ENCODE results near the gene RASSF5. TPM values are rescaled to one million over a fixed set of nuclear protein-coding genes. Genes with fewer than 3 reads are reported as not detected.

RASSF5 gene
- total RNA-seq, 1 experiment from 2014 or later = 0.75 TPM

DNA sequence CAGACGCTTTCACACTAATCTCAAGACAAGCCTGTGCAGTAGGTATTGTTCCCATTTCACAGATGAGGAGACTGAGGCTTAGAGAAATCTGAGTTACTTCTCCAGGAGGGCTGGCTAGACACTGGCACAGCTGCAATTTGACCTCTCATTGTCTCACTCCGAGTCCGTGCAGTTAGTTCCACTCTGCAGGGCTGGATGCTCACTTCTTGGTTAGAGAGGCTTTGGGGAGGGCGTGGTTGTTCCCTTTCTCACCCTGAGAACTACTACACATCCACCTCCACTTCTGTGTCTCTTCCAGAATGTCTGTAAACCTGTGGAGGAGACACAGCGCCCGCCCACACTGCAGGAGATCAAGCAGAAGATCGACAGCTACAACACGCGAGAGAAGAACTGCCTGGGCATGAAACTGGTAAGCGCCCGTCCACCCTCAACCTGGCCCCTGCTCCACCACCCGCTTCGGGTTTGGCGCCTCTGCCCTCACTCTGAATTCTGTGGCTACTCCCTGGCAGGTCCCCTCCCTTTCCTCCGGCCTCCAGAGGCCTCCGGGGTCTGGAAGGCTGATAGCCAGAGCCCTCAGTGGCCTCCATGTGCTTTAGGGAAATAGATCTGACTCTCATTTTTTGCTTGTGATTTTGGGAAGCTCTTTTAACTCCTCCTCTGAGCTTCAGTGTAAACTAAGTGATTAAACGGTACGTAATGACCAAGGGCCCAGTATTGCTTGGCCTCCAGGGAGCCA lies 75.8 kb downstream of the RASSF5 start:
- Histone ChIP-seq H3K4me1 (ENCODE audit: insufficient read depth, low read length, poor library complexity, severe bottlenecking) (no peaks in the 10 kb centered on the region), H3K4me3 (ENCODE audit: low read depth, low read length, poor library complexity, severe bottlenecking) (no peak overlapping the region), H3K27ac (ENCODE audit: low read depth, low read length, poor library complexity, severe bottlenecking) (no peak overlapping the region), H3K9me3 (ENCODE audit: low read depth, low read length, poor library complexity, severe bottlenecking) (no peaks in the 10 kb centered on the region), H3K27me3 (replicated peaks; ENCODE audit: insufficient read depth, low read depth, low read length, poor library complexity) (no peaks in the 10 kb centered on the region), H3K36me3 (ENCODE audit: insufficient read depth, low read length, poor library complexity, severe bottlenecking) (no peaks in the 10 kb centered on the region)
- ChIA-PET POLR2A (ENCODE audit: low non-redundant PET) (no interaction called here), CTCF (interaction anchor here (0.9 to 1.7 kb wide), 5 partner anchors 38 to 104 kb away, joined by 3 to 25 read pairs (median 6); no protein-coding TSS in a partner anchor)
- DNase-seq (ENCODE audit: low spot score) = no peak
- BruUV-seq (replicated peaks) = no TSS peak
- intact Hi-C loops (cut with micrococcal nuclease; ENCODE audit: unreplicated experiment) = loop anchor here (1.0 to 2.0 kb wide), 2 partner anchors 38 to 93 kb away; no protein-coding TSS in a partner anchor
- TF ChIP-seq, protein P1, sequence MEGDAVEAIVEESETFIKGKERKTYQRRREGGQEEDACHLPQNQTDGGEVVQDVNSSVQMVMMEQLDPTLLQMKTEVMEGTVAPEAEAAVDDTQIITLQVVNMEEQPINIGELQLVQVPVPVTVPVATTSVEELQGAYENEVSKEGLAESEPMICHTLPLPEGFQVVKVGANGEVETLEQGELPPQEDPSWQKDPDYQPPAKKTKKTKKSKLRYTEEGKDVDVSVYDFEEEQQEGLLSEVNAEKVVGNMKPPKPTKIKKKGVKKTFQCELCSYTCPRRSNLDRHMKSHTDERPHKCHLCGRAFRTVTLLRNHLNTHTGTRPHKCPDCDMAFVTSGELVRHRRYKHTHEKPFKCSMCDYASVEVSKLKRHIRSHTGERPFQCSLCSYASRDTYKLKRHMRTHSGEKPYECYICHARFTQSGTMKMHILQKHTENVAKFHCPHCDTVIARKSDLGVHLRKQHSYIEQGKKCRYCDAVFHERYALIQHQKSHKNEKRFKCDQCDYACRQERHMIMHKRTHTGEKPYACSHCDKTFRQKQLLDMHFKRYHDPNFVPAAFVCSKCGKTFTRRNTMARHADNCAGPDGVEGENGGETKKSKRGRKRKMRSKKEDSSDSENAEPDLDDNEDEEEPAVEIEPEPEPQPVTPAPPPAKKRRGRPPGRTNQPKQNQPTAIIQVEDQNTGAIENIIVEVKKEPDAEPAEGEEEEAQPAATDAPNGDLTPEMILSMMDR (conservative IDR thresholded peaks at IDR 0.05; ENCODE audit: low read depth, low read length) = no peak
- TF ChIP-seq EZH2 (IDR thresholded peaks at IDR 0.05; ENCODE audit: borderline replicate concordance, low read depth, low read length, poor library complexity, severe bottlenecking) = no peak

DNA sequence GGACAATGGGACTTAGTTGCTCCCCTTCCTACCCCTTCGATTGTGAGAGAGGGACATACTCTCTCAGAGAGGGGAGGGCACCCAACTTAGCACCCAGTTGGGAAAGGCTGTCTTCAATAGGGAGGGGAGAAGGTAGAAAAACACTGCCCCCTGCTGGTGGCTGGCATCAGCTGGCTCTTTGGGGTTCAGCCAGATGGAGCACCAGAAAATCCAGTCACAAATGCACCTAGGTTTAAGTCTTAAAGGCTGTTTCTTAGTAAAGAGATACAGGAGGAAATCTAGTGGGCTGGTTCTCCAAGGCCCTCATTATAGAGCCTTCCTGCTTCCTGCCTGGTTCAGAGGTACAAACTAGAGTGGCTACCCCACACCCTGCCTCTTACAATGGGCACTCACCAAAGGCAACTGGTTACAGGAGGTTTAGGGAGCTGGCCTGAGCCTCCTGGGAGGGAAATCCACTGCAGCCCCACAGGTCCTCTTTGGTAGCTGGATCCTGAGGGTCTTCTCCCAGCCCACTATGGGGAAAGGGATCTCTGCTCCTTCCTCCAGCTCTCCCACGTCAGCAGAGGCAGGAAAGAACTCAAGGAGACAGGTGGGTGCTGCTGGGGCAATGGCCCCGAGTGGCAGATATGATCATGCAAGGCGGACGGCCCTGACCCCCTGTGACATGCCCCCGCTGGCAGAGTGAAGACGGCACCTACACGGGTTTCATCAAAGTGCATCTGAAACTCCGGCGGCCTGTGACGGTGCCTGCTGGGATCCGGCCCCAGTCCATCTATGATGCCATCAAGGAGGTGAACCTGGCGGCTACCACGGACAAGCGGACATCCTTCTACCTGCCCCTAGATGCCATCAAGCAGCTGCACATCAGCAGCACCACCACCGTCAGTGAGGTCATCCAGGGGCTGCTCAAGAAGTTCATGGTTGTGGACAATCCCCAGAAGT lies 76.6 kb downstream of the RASSF5 start:
- no peaks in the 10 kb centered on the region for H3K27me3 ChIP-seq (replicated peaks; ENCODE audit: insufficient read depth, low read depth, low read length, poor library complexity)
- no peak overlapping the region for H3K27ac ChIP-seq (ENCODE audit: low read depth, low read length, poor library complexity, severe bottlenecking)
- ChIA-PET POLR2A (ENCODE audit: low non-redundant PET) (no interaction called here), CTCF (interaction anchor here (0.9 to 1.7 kb wide), 5 partner anchors 39 to 105 kb away, joined by 3 to 25 read pairs (median 6); no protein-coding TSS in a partner anchor)
- DNase-seq (ENCODE audit: low spot score) = peak; percentile 76
- intact Hi-C loops (cut with micrococcal nuclease; ENCODE audit: unreplicated experiment) = loop anchor here (1.0 to 2.0 kb wide), 2 partner anchors 39 to 94 kb away; no protein-coding TSS in a partner anchor
- H3K9me3 ChIP-seq (ENCODE audit: low read depth, low read length, poor library complexity, severe bottlenecking) = no peaks in the 10 kb centered on the region
- no TSS peak for BruUV-seq (replicated peaks)
- no peak overlapping the region for H3K4me3 ChIP-seq (ENCODE audit: low read depth, low read length, poor library complexity, severe bottlenecking)
- H3K4me1 ChIP-seq (ENCODE audit: insufficient read depth, low read length, poor library complexity, severe bottlenecking) = no peaks in the 10 kb centered on the region
- no peaks in the 10 kb centered on the region for H3K36me3 ChIP-seq (ENCODE audit: insufficient read depth, low read length, poor library complexity, severe bottlenecking)
- no peak for TF ChIP-seq EZH2 (IDR thresholded peaks at IDR 0.05; ENCODE audit: borderline replicate concordance, low read depth, low read length, poor library complexity, severe bottlenecking)
- TF ChIP-seq, protein P1 (conservative IDR thresholded peaks at IDR 0.05; ENCODE audit: low read depth, low read length) = peak; percentile 97

DNA sequence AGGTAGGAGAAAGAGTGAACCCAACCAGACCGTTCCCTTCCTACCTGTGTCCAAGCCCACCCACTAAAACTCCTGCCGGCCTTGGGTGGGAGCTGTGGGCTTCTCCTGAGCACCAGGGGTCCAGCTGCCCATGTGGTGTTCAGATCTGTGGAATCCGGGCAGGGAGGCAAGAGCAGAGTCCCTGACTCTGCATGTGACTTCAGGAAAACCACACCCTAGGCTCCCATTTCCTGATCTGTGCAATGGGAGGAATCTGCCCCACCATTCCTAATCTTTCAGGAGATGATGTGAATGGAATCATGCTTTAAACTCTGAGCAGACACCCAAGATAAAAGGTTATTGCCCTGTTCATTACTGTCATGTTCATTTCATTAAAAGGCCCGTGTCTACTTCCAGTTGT lies 77.4 kb downstream of the RASSF5 start:
- no TSS peak for BruUV-seq (replicated peaks)
- ChIA-PET CTCF (interaction anchor here (1.6 kb wide), 1 partner anchor 95 kb away, joined by 25 read pairs; no protein-coding TSS in a partner anchor), POLR2A (ENCODE audit: low non-redundant PET) (no interaction called here)
- DNase-seq (ENCODE audit: low spot score) = no peak
- intact Hi-C loops (cut with micrococcal nuclease; ENCODE audit: unreplicated experiment) = no loop called here
- Histone ChIP-seq H3K9me3 (ENCODE audit: low read depth, low read length, poor library complexity, severe bottlenecking) (no peaks in the 10 kb centered on the region), H3K4me1 (ENCODE audit: insufficient read depth, low read length, poor library complexity, severe bottlenecking) (no peaks in the 10 kb centered on the region), H3K36me3 (ENCODE audit: insufficient read depth, low read length, poor library complexity, severe bottlenecking) (no peaks in the 10 kb centered on the region), H3K27ac (ENCODE audit: low read depth, low read length, poor library complexity, severe bottlenecking) (no peak overlapping the region), H3K27me3 (replicated peaks; ENCODE audit: insufficient read depth, low read depth, low read length, poor library complexity) (no peaks in the 10 kb centered on the region), H3K4me3 (ENCODE audit: low read depth, low read length, poor library complexity, severe bottlenecking) (no peak overlapping the region)
- TF ChIP-seq, protein P1 (conservative IDR thresholded peaks at IDR 0.05; ENCODE audit: low read depth, low read length) = no peak
- TF ChIP-seq EZH2 (IDR thresholded peaks at IDR 0.05; ENCODE audit: borderline replicate concordance, low read depth, low read length, poor library complexity, severe bottlenecking) = no peak

Data from A673 (cell line).